Measurements from ENCODE around the gene MISP3.

Gene MISP3

DNA sequence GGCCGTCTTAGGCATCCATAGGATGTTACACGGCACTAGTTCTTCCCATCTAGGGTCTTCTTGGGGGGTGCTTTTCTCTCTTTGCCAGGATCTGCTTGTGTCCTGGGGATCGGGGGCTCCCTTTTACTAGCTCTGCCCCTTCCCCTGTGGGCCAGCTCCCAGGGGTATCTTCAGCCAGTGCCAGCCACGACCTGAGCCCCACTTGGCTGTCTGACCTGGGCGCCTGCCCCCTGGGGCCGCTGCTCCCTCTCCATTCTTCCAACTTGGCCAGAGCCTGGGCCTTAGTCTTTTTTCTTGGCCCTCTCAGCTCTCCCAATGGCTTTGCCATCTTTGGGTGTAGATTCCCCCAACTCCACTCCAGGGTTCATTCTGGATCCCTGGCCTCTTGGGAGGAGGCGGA is 41.9 kb downstream of the MISP3 start:
- TF ChIP-seq SIN3A (IDR thresholded peaks at IDR 0.05; ENCODE audit: borderline replicate concordance, insufficient read depth, low read length) (no peak), POLR2AphosphoS5 (IDR thresholded peaks at IDR 0.05; ENCODE audit: low read depth, low read length) (no peak)
- TF ChIP-seq, protein P1, sequence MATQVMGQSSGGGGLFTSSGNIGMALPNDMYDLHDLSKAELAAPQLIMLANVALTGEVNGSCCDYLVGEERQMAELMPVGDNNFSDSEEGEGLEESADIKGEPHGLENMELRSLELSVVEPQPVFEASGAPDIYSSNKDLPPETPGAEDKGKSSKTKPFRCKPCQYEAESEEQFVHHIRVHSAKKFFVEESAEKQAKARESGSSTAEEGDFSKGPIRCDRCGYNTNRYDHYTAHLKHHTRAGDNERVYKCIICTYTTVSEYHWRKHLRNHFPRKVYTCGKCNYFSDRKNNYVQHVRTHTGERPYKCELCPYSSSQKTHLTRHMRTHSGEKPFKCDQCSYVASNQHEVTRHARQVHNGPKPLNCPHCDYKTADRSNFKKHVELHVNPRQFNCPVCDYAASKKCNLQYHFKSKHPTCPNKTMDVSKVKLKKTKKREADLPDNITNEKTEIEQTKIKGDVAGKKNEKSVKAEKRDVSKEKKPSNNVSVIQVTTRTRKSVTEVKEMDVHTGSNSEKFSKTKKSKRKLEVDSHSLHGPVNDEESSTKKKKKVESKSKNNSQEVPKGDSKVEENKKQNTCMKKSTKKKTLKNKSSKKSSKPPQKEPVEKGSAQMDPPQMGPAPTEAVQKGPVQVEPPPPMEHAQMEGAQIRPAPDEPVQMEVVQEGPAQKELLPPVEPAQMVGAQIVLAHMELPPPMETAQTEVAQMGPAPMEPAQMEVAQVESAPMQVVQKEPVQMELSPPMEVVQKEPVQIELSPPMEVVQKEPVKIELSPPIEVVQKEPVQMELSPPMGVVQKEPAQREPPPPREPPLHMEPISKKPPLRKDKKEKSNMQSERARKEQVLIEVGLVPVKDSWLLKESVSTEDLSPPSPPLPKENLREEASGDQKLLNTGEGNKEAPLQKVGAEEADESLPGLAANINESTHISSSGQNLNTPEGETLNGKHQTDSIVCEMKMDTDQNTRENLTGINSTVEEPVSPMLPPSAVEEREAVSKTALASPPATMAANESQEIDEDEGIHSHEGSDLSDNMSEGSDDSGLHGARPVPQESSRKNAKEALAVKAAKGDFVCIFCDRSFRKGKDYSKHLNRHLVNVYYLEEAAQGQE (IDR thresholded peaks at IDR 0.05; ENCODE audit: insufficient read depth in 1 of 2, low read depth in 2 of 2, low read length in 2 of 2): no peak

DNA sequence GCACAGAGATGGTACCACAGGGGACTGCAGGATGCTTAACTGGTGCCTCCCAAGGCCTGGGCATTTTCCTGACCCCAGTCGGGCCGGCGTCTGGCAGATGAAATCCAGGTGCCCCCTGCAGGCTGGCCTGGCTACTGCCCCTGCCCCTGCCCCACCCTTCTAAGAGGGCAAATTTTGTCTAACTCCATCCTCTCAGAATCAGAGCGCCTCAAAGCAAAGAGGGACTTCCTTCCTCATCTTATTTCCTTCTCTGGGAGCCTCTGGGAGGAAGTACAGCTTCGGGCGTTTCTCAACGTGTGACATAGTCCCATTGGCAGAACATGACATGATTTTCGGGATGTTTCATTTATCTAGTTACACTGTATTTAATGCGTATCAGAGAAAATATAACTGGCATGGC is 42.3 kb downstream of the MISP3 start:
- no peak for TF ChIP-seq TAF1 (IDR thresholded peaks at IDR 0.05; ENCODE audit: borderline replicate concordance, insufficient read depth, low read length)
- TF ChIP-seq FOXP2 (optimal IDR thresholded peaks at IDR 0.05; ENCODE audit: borderline replicate concordance, extremely low read depth, extremely low read length, insufficient read depth): no peak
- TF ChIP-seq, protein P1 (IDR thresholded peaks at IDR 0.05; ENCODE audit: insufficient read depth in 1 of 2, low read depth in 2 of 2, low read length in 2 of 2): no peak
- TF ChIP-seq POLR2AphosphoS5 (IDR thresholded peaks at IDR 0.05; ENCODE audit: low read depth, low read length): no peak
- TF ChIP-seq SIN3A (IDR thresholded peaks at IDR 0.05; ENCODE audit: borderline replicate concordance, insufficient read depth, low read length): no peak

DNA sequence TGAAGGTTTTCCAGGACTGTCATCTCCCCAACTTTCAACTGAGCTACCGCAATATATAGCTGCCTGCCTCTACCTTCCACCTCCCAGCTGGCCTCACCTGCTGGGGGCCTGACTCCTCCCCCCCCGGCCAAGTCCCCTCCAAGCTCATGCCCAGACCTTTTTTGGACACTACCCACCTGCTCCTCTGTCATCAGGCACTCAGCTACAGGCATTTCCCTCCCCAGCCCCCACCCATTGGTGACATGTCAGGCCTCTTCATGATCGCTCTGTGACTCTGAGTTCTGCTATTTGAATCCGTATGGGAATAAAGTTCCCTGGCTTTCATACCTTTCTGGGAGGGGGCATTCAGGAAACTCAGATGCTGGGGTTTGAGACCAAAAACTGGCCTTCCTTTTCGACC is 43.2 kb downstream of the MISP3 start:
- TF ChIP-seq, protein P1 (IDR thresholded peaks at IDR 0.05; ENCODE audit: insufficient read depth in 1 of 2, low read depth in 2 of 2, low read length in 2 of 2): no peak
- TF ChIP-seq FOXP2 (optimal IDR thresholded peaks at IDR 0.05; ENCODE audit: borderline replicate concordance, extremely low read depth, extremely low read length, insufficient read depth): no peak
- TF ChIP-seq SIN3A (IDR thresholded peaks at IDR 0.05; ENCODE audit: borderline replicate concordance, insufficient read depth, low read length): no peak
- TF ChIP-seq POLR2AphosphoS5 (IDR thresholded peaks at IDR 0.05; ENCODE audit: low read depth, low read length): no peak
- TF ChIP-seq TAF1 (IDR thresholded peaks at IDR 0.05; ENCODE audit: borderline replicate concordance, insufficient read depth, low read length): no peak

DNA sequence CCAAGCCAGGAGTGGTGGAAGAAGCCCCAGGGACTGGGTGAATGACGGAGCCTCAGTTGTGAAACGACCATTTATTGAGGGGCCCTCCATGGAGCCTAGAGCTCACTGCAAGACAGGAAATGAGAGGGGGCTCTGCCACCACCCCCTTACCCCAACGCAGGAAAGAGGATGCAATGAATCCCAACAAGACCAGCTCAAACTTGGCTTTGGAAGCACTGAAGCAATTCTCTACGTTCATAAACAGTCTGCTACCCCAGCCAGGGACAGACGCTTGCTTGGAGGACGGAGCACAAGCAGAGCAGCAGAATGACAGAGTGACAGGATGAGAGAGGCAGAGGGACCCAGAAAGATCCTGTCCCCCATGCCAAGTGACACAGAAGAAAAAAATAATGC is 43.9 kb downstream of the MISP3 start:
- no peak for TF ChIP-seq TAF1 (IDR thresholded peaks at IDR 0.05; ENCODE audit: borderline replicate concordance, insufficient read depth, low read length)
- TF ChIP-seq SIN3A (IDR thresholded peaks at IDR 0.05; ENCODE audit: borderline replicate concordance, insufficient read depth, low read length): no peak
- TF ChIP-seq, protein P1 (IDR thresholded peaks at IDR 0.05; ENCODE audit: insufficient read depth in 1 of 2, low read depth in 2 of 2, low read length in 2 of 2): no peak
- no peak for TF ChIP-seq POLR2AphosphoS5 (IDR thresholded peaks at IDR 0.05; ENCODE audit: low read depth, low read length)
- no peak for TF ChIP-seq FOXP2 (optimal IDR thresholded peaks at IDR 0.05; ENCODE audit: borderline replicate concordance, extremely low read depth, extremely low read length, insufficient read depth)

DNA sequence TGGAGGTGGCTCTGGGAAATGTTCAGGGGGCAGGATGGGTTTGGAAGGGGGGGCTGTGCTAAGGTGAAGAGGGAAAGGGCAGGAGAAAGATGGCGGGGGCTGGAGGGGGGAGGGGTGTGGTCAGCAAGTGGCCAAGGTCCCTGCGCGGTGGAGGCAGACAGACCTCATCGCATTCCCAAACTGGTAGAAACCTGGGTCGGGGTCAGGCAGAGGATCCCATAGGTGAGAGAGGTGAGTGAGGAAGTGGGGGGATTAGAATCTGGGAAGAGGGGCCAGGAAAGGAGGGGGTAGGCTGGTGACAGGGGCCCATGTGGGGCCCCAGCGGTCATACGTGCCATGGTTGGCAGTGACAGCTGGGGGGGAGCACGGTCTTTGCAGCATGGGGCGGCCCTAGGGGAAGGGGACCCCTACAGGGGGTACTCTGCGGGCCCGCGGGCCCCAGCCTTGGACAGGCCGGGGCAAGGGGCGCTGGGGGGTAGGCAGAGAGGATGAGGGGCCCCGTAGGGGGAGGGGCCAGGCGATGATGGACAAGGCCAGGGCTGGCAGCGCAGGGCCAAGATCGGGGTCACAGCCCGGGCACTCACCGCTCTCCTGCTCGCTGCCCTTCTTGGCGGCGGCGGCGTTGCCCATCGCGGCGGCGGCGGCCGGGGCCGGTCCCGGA is 44.5 kb downstream of the MISP3 start:
- no peak for TF ChIP-seq POLR2AphosphoS5 (IDR thresholded peaks at IDR 0.05; ENCODE audit: low read depth, low read length)
- TF ChIP-seq SIN3A (IDR thresholded peaks at IDR 0.05; ENCODE audit: borderline replicate concordance, insufficient read depth, low read length): 0 out of 2 replicates have a peak, but pooled peaks have one; percentile 10
- no peak for TF ChIP-seq TAF1 (IDR thresholded peaks at IDR 0.05; ENCODE audit: borderline replicate concordance, insufficient read depth, low read length)
- TF ChIP-seq, protein P1 (IDR thresholded peaks at IDR 0.05; ENCODE audit: insufficient read depth in 1 of 2, low read depth in 2 of 2, low read length in 2 of 2): no peak
- no peak for TF ChIP-seq FOXP2 (optimal IDR thresholded peaks at IDR 0.05; ENCODE audit: borderline replicate concordance, extremely low read depth, extremely low read length, insufficient read depth)
